G401.6 (cell line): ENCODE measurements around the gene CRTAP.
"Not testable (repeated sequence)": the region's sequence is repeated elsewhere in the genome, so short reads cannot be mapped to it uniquely, and the experiment has no call there.

Source experiments
- FAIRE-seq: peaks from 2 replicates; lab custom pipeline; 2012; peaks lifted over from hg19 to GRCh38; lab: Jason Lieb, UNC

Gene CRTAP

GRCh38 chr3:33100229-33100628 lies 13.6 kb upstream of the CRTAP start:
- no peak for FAIRE-seq

DNA sequence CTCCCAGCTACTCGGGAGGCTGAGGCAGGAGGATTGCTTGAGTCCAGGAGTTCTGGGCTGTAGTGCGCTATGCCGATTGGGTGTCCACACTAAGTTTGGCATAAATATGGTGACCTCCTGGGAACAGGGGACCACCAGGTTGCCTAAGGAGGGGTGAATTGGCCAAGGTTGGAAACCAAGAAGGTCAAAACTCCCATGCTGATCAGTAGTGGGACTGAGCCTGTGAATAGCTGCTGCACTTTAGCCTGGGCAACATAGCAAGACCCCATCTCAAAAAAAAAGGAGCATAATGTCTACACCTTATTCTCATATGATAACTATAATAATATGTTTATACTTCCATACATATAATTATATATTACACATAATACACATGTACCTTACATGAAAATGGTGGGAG lies 10.8 kb upstream of the CRTAP start:
- no peak for FAIRE-seq

- FAIRE-seq = no peak
These were observed 10.3 kb upstream of the CRTAP start for GRCh38 chr3:33103480-33103879.

- FAIRE-seq = no peak
These were observed 9.0 kb upstream of the CRTAP start for GRCh38 chr3:33104803-33105202.

DNA sequence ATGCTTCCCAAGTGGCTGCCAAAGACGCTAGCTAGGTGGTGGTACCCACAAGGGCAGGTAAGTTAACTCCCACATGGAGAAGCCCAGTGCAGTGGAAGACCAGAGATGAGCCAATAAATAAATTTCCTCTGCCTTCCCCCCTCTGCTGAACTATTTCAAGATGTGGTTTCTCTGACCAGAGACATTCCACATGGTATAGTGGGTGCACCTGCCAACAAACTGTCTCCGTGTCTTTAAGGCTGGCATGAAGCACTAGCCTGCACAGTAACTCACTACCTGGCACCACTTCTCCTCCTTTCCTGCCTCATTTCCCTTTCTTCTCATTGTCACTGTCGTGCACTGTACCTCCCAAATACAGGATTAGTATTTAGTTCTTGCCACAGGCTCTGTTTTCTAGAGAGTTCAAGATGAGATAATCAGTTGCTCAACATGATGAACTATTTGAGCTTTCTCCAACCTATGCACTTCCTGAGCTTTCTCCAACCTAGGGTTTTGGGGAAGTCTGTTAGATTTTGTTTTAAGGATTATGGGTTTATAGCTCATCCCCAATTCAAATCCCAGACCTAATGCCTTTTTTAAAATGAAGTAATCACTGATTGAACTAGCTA lies 8.4 kb upstream of the CRTAP start:
- no peak for FAIRE-seq

- not testable (repeated sequence) for FAIRE-seq
These were observed 7.0 kb upstream of the CRTAP start for GRCh38 chr3:33106854-33107253.

DNA sequence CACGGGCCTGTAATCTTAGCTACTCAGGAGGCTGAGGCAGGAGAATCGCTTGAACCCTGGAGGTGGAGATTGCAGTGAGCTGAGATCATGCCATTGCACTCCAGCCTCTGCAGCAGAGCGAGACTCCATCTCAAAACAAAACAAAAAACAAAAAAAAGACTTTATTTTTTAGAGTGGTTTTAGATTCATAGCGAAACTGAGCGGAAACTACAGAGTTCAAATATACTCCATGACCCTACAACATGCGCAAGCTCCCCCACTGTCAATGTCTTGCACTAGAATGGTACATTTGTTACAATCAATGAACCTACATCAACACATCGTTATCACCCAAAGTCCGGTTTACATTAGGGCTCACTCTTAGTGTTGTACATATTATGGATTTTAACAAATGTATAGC lies 2.2 kb upstream of the CRTAP start:
- FAIRE-seq = no peak

DNA sequence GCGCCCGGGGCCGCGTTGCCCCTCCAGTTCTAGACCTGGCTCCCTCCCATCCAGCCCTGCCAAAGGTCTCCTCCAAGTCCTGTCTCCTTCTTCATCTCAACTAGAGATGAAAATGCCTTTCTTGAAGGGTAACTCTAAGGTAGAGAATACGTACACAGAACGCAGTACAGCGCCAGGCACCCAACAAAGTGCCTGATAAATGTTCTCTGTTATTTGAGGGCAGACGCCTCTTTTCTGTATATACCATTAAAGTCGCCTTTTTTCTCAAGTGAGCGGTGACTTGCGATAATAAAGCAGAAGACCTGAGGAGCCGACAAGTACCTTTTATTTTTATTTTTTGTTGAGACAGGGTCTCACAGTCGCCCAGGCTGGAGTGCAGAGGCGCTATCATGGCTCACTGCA lies 809 bp downstream of the CRTAP start:
- FAIRE-seq = no peak

- peak; percentile 96 for FAIRE-seq
These were observed 1.4 kb downstream of the CRTAP start for GRCh38 chr3:33115024-33115768.

- FAIRE-seq = no peak
These were observed 3.6 kb downstream of the CRTAP start for GRCh38 chr3:33117461-33117860.

GRCh38 chr3:33119891-33120290 lies 6.1 kb downstream of the CRTAP start:
- no peak for FAIRE-seq

GRCh38 chr3:33122991-33123390 lies 9.2 kb downstream of the CRTAP start:
- no peak for FAIRE-seq

GRCh38 chr3:33124638-33125037 lies 10.8 kb downstream of the CRTAP start:
- FAIRE-seq = no peak

DNA sequence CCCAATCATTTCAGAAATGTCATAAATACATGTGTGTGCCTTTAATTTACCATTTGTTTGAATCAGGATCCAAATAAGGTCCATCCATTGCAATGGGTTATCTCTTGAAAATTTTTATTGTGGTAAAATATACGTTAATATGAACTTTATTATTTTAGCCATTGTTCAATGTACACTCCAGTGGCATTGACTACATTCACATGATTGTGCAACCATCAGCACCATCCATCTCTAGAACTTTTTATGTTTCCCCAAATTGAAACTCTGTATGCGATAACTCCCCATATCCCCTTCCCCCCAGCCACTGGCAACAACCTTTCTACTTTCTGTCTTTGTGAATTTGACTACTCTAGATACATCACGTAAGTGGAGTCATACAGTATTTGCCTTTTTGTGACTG lies 12.0 kb downstream of the CRTAP start:
- no peak for FAIRE-seq

DNA sequence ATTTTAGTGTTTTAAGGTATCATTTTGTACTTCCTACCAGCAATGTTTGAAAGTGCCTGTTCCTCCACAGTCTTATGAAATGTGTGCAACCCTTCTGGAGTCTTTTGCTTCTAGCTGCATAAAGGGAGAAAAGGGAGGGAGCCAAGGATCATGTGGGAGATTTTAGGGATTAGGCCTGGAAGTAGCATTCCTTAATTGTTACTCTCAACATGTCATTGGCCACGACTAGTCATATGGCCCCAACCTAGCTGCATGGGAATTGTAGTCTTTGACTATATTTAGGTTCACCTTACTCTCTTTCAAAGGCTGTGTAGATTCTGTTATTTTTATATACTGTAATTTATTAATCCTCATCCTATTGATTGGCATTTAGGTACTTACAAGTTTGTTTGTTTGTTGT lies 14.9 kb downstream of the CRTAP start:
- no peak for FAIRE-seq

DNA sequence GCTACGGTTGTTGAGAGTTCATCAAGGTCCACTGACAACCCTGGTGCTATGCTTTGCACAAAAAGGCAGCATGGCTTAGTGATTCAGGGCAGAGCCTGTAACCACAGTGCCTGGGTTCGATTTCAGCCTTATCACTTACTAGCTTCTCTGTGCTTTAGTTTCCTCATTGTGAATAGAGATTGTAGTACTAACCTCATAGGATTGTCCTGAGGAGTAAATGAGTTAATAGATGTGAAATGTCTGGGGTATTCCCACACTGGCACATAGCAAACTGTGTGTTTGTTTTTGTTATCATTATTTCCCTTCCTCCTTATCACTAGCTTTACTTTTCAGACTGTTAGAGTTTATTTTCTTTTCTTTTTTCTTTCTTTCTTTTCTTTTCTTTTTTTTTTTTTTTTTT lies 16.3 kb downstream of the CRTAP start:
- FAIRE-seq = no peak

DNA sequence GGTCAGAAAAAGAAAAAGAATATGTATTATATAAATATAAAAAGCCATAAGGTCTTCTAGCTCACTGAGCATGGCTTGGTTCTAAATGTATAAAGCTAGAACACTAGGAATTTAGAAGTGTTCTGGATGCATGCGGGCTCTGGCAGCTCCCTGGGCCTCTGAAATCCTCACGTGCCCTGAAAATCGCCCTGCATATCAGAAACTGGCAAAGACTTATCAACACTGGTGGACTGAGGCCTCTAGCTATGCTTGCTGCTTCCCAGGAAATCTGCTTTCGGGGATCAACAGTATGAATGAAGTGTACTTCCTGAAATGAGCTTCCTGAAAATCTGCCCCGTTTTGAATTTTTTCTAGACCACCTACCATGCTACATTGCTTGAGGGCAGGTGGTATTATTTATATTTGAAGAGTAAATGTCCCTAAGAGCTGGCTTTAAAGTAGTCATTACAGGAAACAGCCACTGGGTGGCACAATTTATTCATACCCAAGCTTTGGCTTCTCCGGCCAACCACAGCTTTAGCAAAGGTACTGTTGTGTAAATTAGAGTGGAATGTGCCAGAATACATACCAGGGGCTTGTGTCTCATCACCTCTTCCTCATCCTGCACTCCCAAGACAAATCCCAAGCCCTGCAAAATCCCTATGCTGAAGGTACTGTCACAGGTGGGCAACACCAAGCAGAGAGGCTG lies 17.7 kb downstream of the CRTAP start:
- peak; percentile 95 for FAIRE-seq

- FAIRE-seq = no peak
These were observed 18.2 kb downstream of the CRTAP start for GRCh38 chr3:33132019-33132360.

DNA sequence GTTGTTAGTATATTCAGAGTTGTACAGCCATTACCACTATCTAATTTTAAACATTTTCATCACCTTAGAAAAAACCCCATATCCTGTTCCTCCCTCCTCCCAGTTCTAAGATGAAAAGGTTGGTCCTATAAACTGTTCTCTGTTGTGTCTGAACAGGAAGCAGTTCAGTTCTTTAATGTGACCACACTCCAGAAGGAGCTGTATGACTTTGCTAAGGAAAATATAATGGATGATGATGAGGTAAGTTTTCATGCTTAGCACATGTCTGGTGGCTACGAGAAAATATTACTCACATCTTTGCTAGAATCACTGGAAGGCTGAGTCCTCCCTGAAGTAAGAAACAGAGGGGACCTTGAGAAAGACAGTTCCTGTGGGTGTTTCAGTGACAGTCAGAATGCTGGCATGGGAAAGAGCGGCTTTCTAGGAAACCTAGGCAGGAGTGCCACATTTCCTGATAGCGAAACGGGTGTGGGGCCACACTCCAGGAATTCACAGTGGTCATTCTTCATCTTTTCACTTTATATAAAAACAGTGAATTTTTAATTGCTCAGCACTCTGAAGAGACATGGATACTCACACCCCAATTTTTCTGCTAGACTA lies 20.3 kb downstream of the CRTAP start:
- FAIRE-seq = no peak

DNA sequence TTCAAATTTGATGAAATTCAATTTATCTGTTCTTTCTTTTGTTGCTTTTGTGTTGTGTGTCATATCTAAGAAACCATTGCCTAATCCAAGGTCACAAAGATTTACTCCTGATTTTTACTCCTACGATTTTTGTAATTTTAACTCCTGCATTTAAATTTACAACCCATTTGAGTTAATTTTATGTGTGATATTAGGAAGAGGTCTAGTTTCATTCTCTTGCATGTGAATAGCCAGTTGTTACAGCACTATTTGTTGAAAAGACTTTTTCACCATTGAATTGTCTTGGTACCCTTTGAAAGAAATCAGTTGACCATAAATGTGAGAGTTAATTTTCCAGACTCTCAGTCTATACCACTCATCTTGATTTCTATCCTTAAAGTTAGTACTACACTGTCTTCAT lies 23.9 kb downstream of the CRTAP start:
- no peak for FAIRE-seq

DNA sequence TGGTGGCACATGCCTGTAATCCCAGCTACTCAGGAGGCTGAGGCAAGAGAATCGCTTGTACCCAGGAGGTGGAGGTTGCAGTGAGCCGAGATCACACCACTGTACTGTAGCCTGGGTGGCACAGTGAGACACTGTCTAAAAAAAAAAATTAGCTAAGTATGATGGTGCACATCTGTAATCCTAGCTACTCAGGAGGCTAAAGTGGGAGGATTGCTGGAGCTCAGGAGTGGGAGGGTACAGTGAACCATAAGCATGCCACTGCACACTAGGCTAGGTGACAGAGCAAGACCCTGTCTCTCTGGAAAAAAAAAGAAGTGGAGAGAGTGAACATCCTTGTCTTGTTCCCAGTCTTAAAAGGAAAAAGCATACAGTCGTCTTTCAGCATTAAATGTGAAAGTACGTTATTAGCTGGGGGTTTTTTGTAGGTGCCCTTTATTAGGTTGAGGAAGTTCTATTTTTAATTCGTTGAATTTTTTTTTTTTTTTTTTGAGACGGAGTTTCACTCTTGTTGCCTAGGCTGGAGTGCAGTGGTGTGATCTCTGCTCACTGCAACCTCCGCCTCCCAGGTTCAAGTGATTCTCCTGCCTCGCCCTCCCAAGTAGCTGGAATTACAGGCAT lies 25.3 kb downstream of the CRTAP start:
- not testable (repeated sequence) for FAIRE-seq

DNA sequence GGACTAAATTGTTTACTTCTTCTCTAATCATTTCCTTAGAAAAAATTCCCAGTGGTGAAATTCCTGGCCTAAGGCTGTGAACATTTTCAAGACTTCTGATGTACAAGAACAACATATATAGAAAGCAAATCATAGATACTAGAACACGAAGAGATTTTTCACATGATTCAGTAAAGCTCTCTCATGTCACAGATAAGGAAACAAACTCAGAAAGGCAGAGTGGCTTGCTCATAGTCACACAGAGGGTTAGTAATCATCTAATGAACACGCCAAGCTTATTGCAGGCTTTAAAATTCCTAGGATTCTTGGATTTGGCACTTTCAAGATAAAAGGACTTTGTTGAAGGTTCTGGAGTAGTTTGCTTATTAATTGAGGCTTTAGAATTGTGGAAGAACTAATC lies 26.2 kb downstream of the CRTAP start:
- peak; percentile 98 for FAIRE-seq

DNA sequence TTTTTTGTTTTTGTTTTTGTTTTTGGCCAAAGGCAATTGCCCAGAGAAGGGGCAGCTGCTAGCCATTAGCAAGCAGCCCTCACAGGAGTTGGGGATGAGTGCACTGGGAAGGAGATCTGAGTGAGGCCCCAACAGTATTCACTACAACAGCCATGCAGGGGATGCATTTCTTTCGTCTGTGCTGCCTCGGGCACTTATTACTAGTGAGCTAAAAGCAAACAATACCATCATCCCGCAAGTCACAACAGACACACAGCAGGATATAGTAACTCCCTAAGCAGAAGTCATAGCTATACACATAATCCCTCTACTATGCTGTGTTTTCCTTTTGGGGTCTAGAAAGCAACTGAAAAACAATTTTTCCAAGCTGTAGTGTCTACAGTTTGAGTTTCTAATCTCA lies 27.2 kb downstream of the CRTAP start:
- no peak for FAIRE-seq
